OCI-LY1 (cell line): ENCODE measurements around the gene BOK.

Source experiments
- H2AFZ ChIP-seq: fragments of 200-600 bp; sonication (generic), shearing (Covaris generic); 2 replicates; pipeline ENCODE4 v1.6.0; 2014; ENCODE audit warnings: antibody characterized with exemption, mild to moderate bottlenecking, low read length
- H3F3A ChIP-seq: fragments of 200-600 bp; sonication (generic), shearing (Covaris generic); 2 replicates; pipeline ENCODE4 v1.6.0; 2014; ENCODE audit warnings: mild to moderate bottlenecking, antibody characterized with exemption, low read length, moderate library complexity; ENCODE audit not compliant: insufficient read depth
- H3K27ac ChIP-seq: fragments of 200-600 bp; sonication (generic); 2 replicates; pipeline ENCODE4 v1.5.1; 2014; ENCODE audit warnings: low read length, mixed run types, mild to moderate bottlenecking, low read depth; ENCODE audit not compliant: poor library complexity, severe bottlenecking
- H3K27me3 ChIP-seq: fragments of 200-600 bp; sonication (generic); 2 replicates; pipeline ENCODE4 v1.6.0; 2014; ENCODE audit warnings: antibody characterized with exemption, mild to moderate bottlenecking, low read length, moderate library complexity; ENCODE audit not compliant: insufficient read depth
- H3K36me3 ChIP-seq: fragments of 200-600 bp; sonication (generic); 2 replicates; pipeline ENCODE4 v1.6.1; 2014; ENCODE audit warnings: mild to moderate bottlenecking, antibody characterized with exemption, low read length, moderate library complexity, mixed read lengths; ENCODE audit not compliant: insufficient read depth
- H3K4me1 ChIP-seq: fragments of 200-600 bp; sonication (generic); 2 replicates; pipeline ENCODE4 v1.5.1; 2014; ENCODE audit warnings: mild to moderate bottlenecking, low read length, moderate library complexity; ENCODE audit not compliant: insufficient read depth, severe bottlenecking
- H3K4me2 ChIP-seq: fragments of 200-600 bp; sonication (generic), shearing (Covaris generic); 2 replicates; pipeline ENCODE4 v1.6.1; 2014; ENCODE audit warnings: low read length
- H3K4me3 ChIP-seq: fragments of 200-600 bp; sonication (generic); 2 replicates; pipeline ENCODE4 v1.5.1; 2014; ENCODE audit warnings: low read length, low read depth, mild to moderate bottlenecking, mixed read lengths; ENCODE audit not compliant: poor library complexity, severe bottlenecking
- H3K79me2 ChIP-seq: fragments of 200-600 bp; shearing (Covaris generic); 2 replicates; pipeline ENCODE4 v1.6.1; 2016; ENCODE audit warnings: mixed run types, low read length, mixed read lengths; ENCODE audit not compliant: insufficient read depth
- H3K9ac ChIP-seq: fragments of 200-600 bp; sonication (generic), shearing (Covaris generic); 2 replicates; pipeline ENCODE4 v1.6.1; 2014; ENCODE audit warnings: mild to moderate bottlenecking, low read length, mixed read lengths
- H3K9me2 ChIP-seq: fragments of 200-600 bp; sonication (generic), shearing (Covaris generic); 2 replicates; pipeline ENCODE4 v1.6.1; 2014; ENCODE audit warnings: low read depth, mild to moderate bottlenecking, low read length, mixed read lengths
- H3K9me3 ChIP-seq: fragments of 200-600 bp; shearing (Covaris generic); 2 replicates; pipeline ENCODE4 v1.6.1; 2014; ENCODE audit warnings: low read length, mixed read lengths
- H4K20me1 ChIP-seq: fragments of 200-600 bp; sonication (generic), shearing (Covaris generic); 2 replicates; pipeline ENCODE4 v1.6.0; 2016; ENCODE audit warnings: mild to moderate bottlenecking, low read length; ENCODE audit not compliant: insufficient read depth
- CTCF ChIP-seq: fragments of 200-600 bp; sonication (generic), shearing (Covaris generic); IDR thresholded peaks from 2 replicates; pipeline ENCODE4 v1.5.1; 2017; ENCODE audit warnings: mild to moderate bottlenecking, antibody characterized with exemption, low read length, moderate library complexity, mixed read lengths
- EZH2 ChIP-seq: fragments of 200-600 bp; sonication (generic), shearing (Covaris generic); IDR thresholded peaks from 2 replicates; pipeline ENCODE4 v1.8.0; 2017; ENCODE audit warnings: borderline replicate concordance, mixed run types, mild to moderate bottlenecking, antibody characterized with exemption, low read length, moderate library complexity, mixed read lengths

BOK gene

GRCh38 chr2:241534293-241534692 lies 24.3 kb upstream of the BOK start:
- no peaks in the 10 kb centered on the region for H3F3A ChIP-seq
- no peak overlapping the region for H3K4me3 ChIP-seq
- H3K27ac ChIP-seq: no peak overlapping the region
- H3K4me2 ChIP-seq: no peak overlapping the region
- no peaks in the 10 kb centered on the region for H4K20me1 ChIP-seq
- H3K9me3 ChIP-seq: no peaks in the 10 kb centered on the region
- no peaks in the 10 kb centered on the region for H3K79me2 ChIP-seq
- H3K4me1 ChIP-seq: no peaks in the 10 kb centered on the region
- no peaks in the 10 kb centered on the region for H3K36me3 ChIP-seq
- H2AFZ ChIP-seq: no peak overlapping the region
- 0 out of 2 replicates have a peak, but pooled peaks cover 6% of the 10 kb centered on the region for H3K27me3 ChIP-seq
- TF ChIP-seq EZH2 (no peak), CTCF (no peak)
- H3K9me2 ChIP-seq: no peaks in the 10 kb centered on the region
- no peak overlapping the region for H3K9ac ChIP-seq

GRCh38 chr2:241534701-241535375 lies 23.7 kb upstream of the BOK start:
- Histone ChIP-seq H3K9ac (no peak overlapping the region), H3K4me1 (no peaks in the 10 kb centered on the region), H3K27me3 (peaks cover 6% of the 10 kb centered on the region; the same call in 1 of the 2 replicates), H3K27ac (no peak overlapping the region), H3K36me3 (no peaks in the 10 kb centered on the region), H3K9me2 (no peaks in the 10 kb centered on the region), H3K4me3 (no peak overlapping the region), H3K4me2 (no peak overlapping the region), H2AFZ (no peak overlapping the region), H3F3A (no peaks in the 10 kb centered on the region), H3K9me3 (no peaks in the 10 kb centered on the region), H3K79me2 (no peaks in the 10 kb centered on the region), H4K20me1 (no peaks in the 10 kb centered on the region)
- no peak for TF ChIP-seq CTCF
- TF ChIP-seq EZH2: no peak

- H3K4me1 ChIP-seq: no peaks in the 10 kb centered on the region
- H4K20me1 ChIP-seq: no peaks in the 10 kb centered on the region
- no peak overlapping the region for H3K4me3 ChIP-seq
- no peaks in the 10 kb centered on the region for H3K9me3 ChIP-seq
- peaks cover 12% of the 10 kb centered on the region; the same call in 1 of the 2 replicates for H3K27me3 ChIP-seq
- H2AFZ ChIP-seq: no peak overlapping the region
- H3F3A ChIP-seq: no peaks in the 10 kb centered on the region
- H3K9me2 ChIP-seq: no peaks in the 10 kb centered on the region
- no peak overlapping the region for H3K4me2 ChIP-seq
- H3K36me3 ChIP-seq: no peaks in the 10 kb centered on the region
- H3K79me2 ChIP-seq: no peaks in the 10 kb centered on the region
- TF ChIP-seq CTCF: no peak
- no peak for TF ChIP-seq EZH2
- no peak overlapping the region for H3K27ac ChIP-seq
- H3K9ac ChIP-seq: no peak overlapping the region
Observed at GRCh38 chr2:241535871-241536655, 22.5 kb upstream of the BOK start.
